Epithelial cell of esophagus (primary cell): ENCODE data around the gene CBX4.

Experiments
- DNase-seq: peaks from one replicate; pipeline ENCODE4 v3.0.0; 2010; ENCODE audit warnings: low read depth
- H3K4me3 ChIP-seq: 2 replicates; pipeline ENCODE4 v1.5.1; 2011; ENCODE audit warnings: mild to moderate bottlenecking, low read length, control low read depth
- CTCF ChIP-seq: IDR thresholded peaks from 2 replicates; pipeline ENCODE4 v1.5.1; 2011; ENCODE audit warnings: low read depth, mild to moderate bottlenecking, low read length, control low read depth, inconsistent platforms; ENCODE audit not compliant: insufficient read depth; ENCODE audit errors: missing control alignments

Gene CBX4

GRCh38 chr17:79804856-79805696 is 34.2 kb downstream of the CBX4 start:
- no peak for TF ChIP-seq CTCF
- DNase-seq: no peak
- H3K4me3 ChIP-seq: no peak overlapping the region

GRCh38 chr17:79803997-79804855 is 35.0 kb downstream of the CBX4 start:
- TF ChIP-seq CTCF: no peak
- DNase-seq: peak; percentile 56
- peak overlapping the region; percentile 13 for H3K4me3 ChIP-seq

- TF ChIP-seq CTCF: no peak
- H3K4me3 ChIP-seq: no peak overlapping the region
- no peak for DNase-seq
Measured at GRCh38 chr17:79803421-79803996, 35.7 kb downstream of the CBX4 start.

- no peak overlapping the region for H3K4me3 ChIP-seq
- peak; percentile 35 for DNase-seq
- no peak for TF ChIP-seq CTCF
Measured at GRCh38 chr17:79802736-79803420, 36.4 kb downstream of the CBX4 start.

GRCh38 chr17:79802039-79802735 is 37.1 kb downstream of the CBX4 start:
- no peak overlapping the region for H3K4me3 ChIP-seq
- DNase-seq: no peak
- no peak for TF ChIP-seq CTCF
